HCT116 (cell line): Measurements from ENCODE around the gene KCNIP4. TPM values are rescaled to one million over a fixed set of nuclear protein-coding genes. Genes with fewer than 3 reads are reported as not detected.

ENCODE experiments used
- ATAC-seq: fragments of 200-7000 bp; cut with Tn5 transposase; 2 replicates; pipeline ENCODE4 v1.9.1; 2020; ENCODE audit warnings: mild to moderate bottlenecking, moderate library complexity
- BruUV-seq: library from RNA; stranded (reverse); fragments of 400-500 nt; replicated peaks from 2 replicates; lab custom pipeline; 2021; lab: Mats Ljungman, UMichigan
- CTCF ChIA-PET: fragments of 300-600 bp; sonication (Branson Sonifier 250); formaldehyde crosslinking; loops from one replicate; lab custom pipeline; 2021; ENCODE audit warnings: antibody characterized with exemption; lab: Charles Lee
- POLR2A ChIA-PET: fragments of 300-600, 350-600 bp; sonication (Branson Sonifier 250); formaldehyde crosslinking; loops from one replicate; lab custom pipeline; 2021; ENCODE audit warnings: antibody characterized with exemption; lab: Charles Lee
- RAD21 ChIA-PET, 2 experiments: fragments of 300-600 bp; sonication (Branson Sonifier 250); formaldehyde crosslinking; loops; one replicate each; lab custom pipeline; 2023; ENCODE audit warnings: low total read pairs in 2 of 2; ENCODE audit not compliant: uncharacterized antibody in 2 of 2, unreplicated experiment in 2 of 2, low non-redundant PET in 1 of 2; lab: Charles Lee
- DNase-seq: peaks from one replicate; pipeline ENCODE4 v3.0.0-alpha.2; 2010; ENCODE audit warnings: low read depth, low spot score
- H2AFZ ChIP-seq: fragments of 200-600 bp; shearing (Covaris generic), sonication (generic); 2 replicates; pipeline ENCODE4 v1.6.1; 2017; ENCODE audit warnings: low read depth, mixed run types, mixed read lengths, antibody characterized with exemption, low read length; ENCODE audit not compliant: poor library complexity, severe bottlenecking
- H3K27ac ChIP-seq: 2 replicates; pipeline ENCODE4 v1.5.1; 2012; ENCODE audit warnings: low read depth, low read length
- H3K27me3 ChIP-seq: fragments of 200-600 bp; sonication (generic); 2 replicates; pipeline ENCODE4 v1.6.1; 2016; ENCODE audit warnings: mixed run types, low read length, mixed read lengths; ENCODE audit not compliant: insufficient read depth
- H3K36me3 ChIP-seq, 2 experiments: fragments of 200-500 bp in 1 of 2; fragments of 200-600 bp in 1 of 2; sonication (Bioruptor generic) in 1 of 2; sonication (generic) in 1 of 2; 2 replicates each; pipeline versions ENCODE4 v1.5.1 to v1.6.1; 2014 to 2016; ENCODE audit warnings: low read length in 2 of 2, inconsistent platforms in 1 of 2, mixed read lengths in 1 of 2, mixed run types in 1 of 2; ENCODE audit not compliant: insufficient read depth in 2 of 2, control insufficient read depth in 1 of 2
- H3K4me1 ChIP-seq, 2 experiments: fragments of 200-600 bp in 1 of 2; sonication (generic) in 1 of 2; 2 replicates each; pipeline versions ENCODE4 v1.5.1 to v1.6.1; 2012 to 2017; ENCODE audit warnings: low read length in 2 of 2, inconsistent platforms in 1 of 2, mild to moderate bottlenecking in 1 of 2, mixed read lengths in 1 of 2, mixed run types in 1 of 2, moderate library complexity in 1 of 2; ENCODE audit not compliant: insufficient read depth in 2 of 2, control insufficient read depth in 1 of 2
- H3K4me2 ChIP-seq: fragments of 200-600 bp; sonication (generic); 2 replicates; pipeline ENCODE4 v1.6.1; 2017; ENCODE audit warnings: mixed run types, low read length, mixed read lengths
- H3K4me3 ChIP-seq, 2 experiments: fragments of 200-600 bp in 1 of 2; sonication (generic) in 1 of 2; replicated peaks in 1 of 2; 2 replicates each; pipeline ENCODE4 v1.5.1; 2011 to 2016; ENCODE audit warnings: low read length in 2 of 2, control low read depth in 1 of 2, low read depth in 1 of 2, mild to moderate bottlenecking in 1 of 2, mixed read lengths in 1 of 2, mixed run types in 1 of 2
- H3K79me2 ChIP-seq: fragments of 200-600 bp; sonication (generic); 2 replicates; pipeline ENCODE4 v1.6.1; 2017; ENCODE audit warnings: mild to moderate bottlenecking, mixed run types, low read length, moderate library complexity, mixed read lengths; ENCODE audit not compliant: insufficient read depth
- H3K9ac ChIP-seq: fragments of 200-600 bp; sonication (generic); 2 replicates; pipeline ENCODE4 v1.6.1; 2016; ENCODE audit warnings: low read length, mixed read lengths
- H3K9me2 ChIP-seq: fragments of 200-600 bp; sonication (generic), shearing (Covaris generic); 2 replicates; pipeline ENCODE4 v1.6.1; 2017; ENCODE audit warnings: mixed run types, mild to moderate bottlenecking, moderate library complexity; ENCODE audit not compliant: insufficient read depth
- H3K9me3 ChIP-seq, 2 experiments: fragments of 200-500 bp in 1 of 2; fragments of 200-600 bp in 1 of 2; sonication (Bioruptor generic) in 1 of 2; sonication (generic) in 1 of 2; 2 replicates each; pipeline ENCODE4 v1.6.1; 2014 to 2017; ENCODE audit warnings: low read length in 2 of 2, mixed read lengths in 2 of 2, inconsistent platforms in 1 of 2, low read depth in 1 of 2, mild to moderate bottlenecking in 1 of 2, mixed run types in 1 of 2, moderate library complexity in 1 of 2; ENCODE audit not compliant: control insufficient read depth in 1 of 2, insufficient read depth in 1 of 2
- H4K20me1 ChIP-seq: fragments of 200-600 bp; sonication (generic), shearing (Covaris generic); 2 replicates; pipeline ENCODE4 v1.6.1; 2017; ENCODE audit warnings: mixed run types, mild to moderate bottlenecking, moderate library complexity; ENCODE audit not compliant: insufficient read depth
- ELF1 ChIP-seq: IDR thresholded peaks from 2 replicates; pipeline ENCODE4 v1.6.1; 2012; ENCODE audit warnings: low read depth, borderline replicate concordance
- EZH2 ChIP-seq: fragments of 200-600 bp; sonication (generic); IDR thresholded peaks from 2 replicates; pipeline ENCODE4 v1.6.1; 2017; ENCODE audit warnings: antibody characterized with exemption, mixed run types
- POLR2AphosphoS5 ChIP-seq: IDR thresholded peaks from 2 replicates; pipeline ENCODE4 v1.6.1; 2011; ENCODE audit warnings: mild to moderate bottlenecking, low read depth, low read length, moderate library complexity
- SP1 ChIP-seq: IDR thresholded peaks from 2 replicates; pipeline ENCODE4 v1.6.1; 2012; ENCODE audit warnings: low read depth
- SRF ChIP-seq: IDR thresholded peaks from 2 replicates; pipeline ENCODE4 v1.6.1; 2012; ENCODE audit warnings: low read depth
- ZNF274 ChIP-seq: fragments of 200-500 bp; sonication (Bioruptor generic); IDR thresholded peaks from 2 replicates; pipeline ENCODE4 v1.6.1; 2014; ENCODE audit warnings: mild to moderate bottlenecking, low read depth, low read length, inconsistent platforms
- intact Hi-C: fragments of 100-400 bp; cut with micrococcal nuclease; formaldehyde crosslinking; loops from 2 replicates; pipeline ENCODE4 v1.10.0; 2022
- total RNA-seq: library from RNA; stranded (reverse); gene quantifications from one replicate; pipeline ENCODE4 v1.2.1, GENCODE V29; 2021; ENCODE audit not compliant: unreplicated experiment
- TF ChIP-seq, protein P1 (sequence below): IDR thresholded peaks from 2 replicates; pipeline ENCODE4 v1.6.1; 2012

Gene KCNIP4
- total RNA-seq, 1 experiment from 2014 or later: not detected

DNA sequence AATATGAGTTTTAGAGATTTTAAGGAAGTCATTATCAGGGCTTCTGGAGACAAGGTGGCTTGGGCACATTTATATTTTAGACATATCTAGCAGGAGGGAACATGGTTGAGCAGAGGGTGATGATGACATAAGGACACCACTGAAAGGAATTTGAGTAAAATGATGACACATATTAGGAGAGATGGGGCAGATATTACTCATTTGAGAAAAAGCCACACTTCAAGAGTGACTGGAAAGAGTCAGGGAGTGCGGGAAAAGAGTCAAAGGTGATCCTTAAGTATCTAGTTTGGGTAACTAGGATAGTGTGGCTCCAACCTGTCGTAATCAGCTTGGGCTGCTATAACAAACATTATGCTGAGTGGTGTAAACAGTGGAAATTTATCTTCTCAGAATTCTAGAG, 870.6 kb downstream of the KCNIP4 start:
- Histone ChIP-seq H3K4me3 (no peak overlapping the region), H2AFZ (no peak overlapping the region), H3K36me3 (no peaks in the 10 kb centered on the region), H3K9ac (no peak overlapping the region), H3K27ac (no peak overlapping the region), H3K9me2 (no peaks in the 10 kb centered on the region), H3K4me2 (no peak overlapping the region), H3K79me2 (no peaks in the 10 kb centered on the region), H3K9me3 (peaks cover 0 to 6% of the 10 kb centered on the region in 2 experiments; a peak in 3 of 4 replicates), H3K4me1 (no peaks in the 10 kb centered on the region), H3K27me3 (no peaks in the 10 kb centered on the region), H4K20me1 (no peaks in the 10 kb centered on the region)
- ChIA-PET POLR2A (no interaction called here), RAD21 (no interaction called here), CTCF (no interaction called here)
- no peak for ATAC-seq
- intact Hi-C loops: no loop called here
- no peak for DNase-seq
- BruUV-seq: no TSS peak
- TF ChIP-seq ELF1: no peak

DNA sequence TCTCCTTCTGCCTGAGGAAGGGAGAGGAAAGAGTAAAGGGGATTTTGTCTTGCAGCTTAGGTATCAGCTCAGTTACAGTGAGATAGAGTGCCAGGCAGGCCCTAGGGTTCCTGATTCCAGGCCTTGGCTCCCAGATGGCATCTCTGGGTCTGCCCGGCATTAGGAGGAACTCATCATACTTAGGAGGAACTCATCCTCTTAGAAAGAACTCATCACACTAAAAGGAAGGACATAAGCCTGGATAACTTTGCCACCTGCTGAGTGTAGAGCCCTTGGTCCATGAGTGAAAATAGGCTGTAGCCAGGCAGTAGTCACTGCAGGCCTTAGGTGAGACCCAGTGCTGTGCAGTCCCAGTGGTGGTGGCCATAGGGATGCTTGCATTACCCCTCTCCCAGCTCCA, 881.2 kb downstream of the KCNIP4 start:
- H3K9ac ChIP-seq: no peak overlapping the region
- H3K27ac ChIP-seq: no peak overlapping the region
- peaks cover 0 to 5% of the 10 kb centered on the region in 2 experiments; a peak in 2 of 4 replicates for H3K9me3 ChIP-seq
- DNase-seq: no peak
- H4K20me1 ChIP-seq: no peaks in the 10 kb centered on the region
- POLR2A ChIA-PET: no interaction called here
- no peaks in the 10 kb centered on the region for H3K4me1 ChIP-seq
- no TSS peak for BruUV-seq
- H3K36me3 ChIP-seq: no peaks in the 10 kb centered on the region
- no peaks in the 10 kb centered on the region for H3K79me2 ChIP-seq
- no peak overlapping the region for H2AFZ ChIP-seq
- H3K4me2 ChIP-seq: no peak overlapping the region
- intact Hi-C loops: no loop called here
- H3K9me2 ChIP-seq: no peaks in the 10 kb centered on the region
- no peaks in the 10 kb centered on the region for H3K27me3 ChIP-seq
- CTCF ChIA-PET: no interaction called here
- ATAC-seq: no peak
- no peak overlapping the region for H3K4me3 ChIP-seq
- RAD21 ChIA-PET: no interaction called here
- TF ChIP-seq SP1 (no peak), ZNF274 (no peak), POLR2AphosphoS5 (no peak), SRF (no peak), EZH2 (no peak)
- TF ChIP-seq, protein P1, sequence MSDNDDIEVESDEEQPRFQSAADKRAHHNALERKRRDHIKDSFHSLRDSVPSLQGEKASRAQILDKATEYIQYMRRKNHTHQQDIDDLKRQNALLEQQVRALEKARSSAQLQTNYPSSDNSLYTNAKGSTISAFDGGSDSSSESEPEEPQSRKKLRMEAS: no peak
